Measurements from ENCODE around the gene EIPR1. TPM values are rescaled to one million over a fixed set of nuclear protein-coding genes. Genes with fewer than 3 reads are reported as not detected.

The EIPR1 gene
- total and polyA plus RNA-seq, 4 donors: 12.0 to 26.8 (median 23.4) TPM

- DNase-seq (no peak), ATAC-seq (ENCODE audit: insufficient read depth, low FRiP score) (no peak)
- Histone ChIP-seq H3K27me3 (ENCODE audit: control insufficient read depth in 3 of 3, insufficient read depth in 3 of 3, low read length in 2 of 3) (no peaks in the 10 kb centered on the region), H3K27ac (ENCODE audit: low read depth in 1 of 2, low read length in 1 of 2) (no peak overlapping the region), H3K36me3 (ENCODE audit: control insufficient read depth in 4 of 4, insufficient read depth in 4 of 4, low read length in 4 of 4) (no peaks in the 10 kb centered on the region), H3K4me1 (ENCODE audit: control insufficient read depth in 5 of 5, insufficient read depth in 5 of 5, low read length in 5 of 5) (peaks cover 0 to 5% (median 0%) of the 10 kb centered on the region in 5 donors), H3K9me3 (ENCODE audit: control insufficient read depth in 4 of 4, insufficient read depth in 3 of 4, low read length in 3 of 4) (no peaks in the 10 kb centered on the region), H3K4me3 (no peak overlapping the region), H3K9ac (ENCODE audit: insufficient read depth in 1 of 2, low read length in 2 of 2) (no peak overlapping the region)
- 95 to 96% methylated on average over 4 of the region's 4 CpGs for WGBS, 2 donors
- TF ChIP-seq CTCF (IDR thresholded peaks at IDR 0.05; ENCODE audit: control extremely low read depth, extremely low read depth): no peak
These were observed 81.2 kb downstream of the EIPR1 start for GRCh38 chr2:3296182-3296972.

- Histone ChIP-seq H3K9me3 (ENCODE audit: control insufficient read depth in 4 of 4, insufficient read depth in 3 of 4, low read length in 3 of 4) (no peaks in the 10 kb centered on the region), H3K36me3 (ENCODE audit: control insufficient read depth in 4 of 4, insufficient read depth in 4 of 4, low read length in 4 of 4) (no peaks in the 10 kb centered on the region), H3K27me3 (ENCODE audit: control insufficient read depth in 3 of 3, insufficient read depth in 3 of 3, low read length in 2 of 3) (no peaks in the 10 kb centered on the region), H3K27ac (ENCODE audit: low read depth in 1 of 2, low read length in 1 of 2) (no peak overlapping the region), H3K9ac (ENCODE audit: insufficient read depth in 1 of 2, low read length in 2 of 2) (no peak overlapping the region), H3K4me3 (no peak overlapping the region), H3K4me1 (ENCODE audit: control insufficient read depth in 5 of 5, insufficient read depth in 5 of 5, low read length in 5 of 5) (peaks cover 0 to 5% (median 0%) of the 10 kb centered on the region in 5 donors)
- 64 to 88% methylated on average over 4 of the region's 4 CpGs for WGBS, 2 donors
- no peak for TF ChIP-seq CTCF (IDR thresholded peaks at IDR 0.05; ENCODE audit: control extremely low read depth, extremely low read depth)
- ATAC-seq (ENCODE audit: insufficient read depth, low FRiP score): no peak
- no peak for DNase-seq
These were observed 83.1 kb downstream of the EIPR1 start for GRCh38 chr2:3294493-3294892.

GRCh38 chr2:3294069-3294468 lies 83.5 kb downstream of the EIPR1 start:
- no peak overlapping the region for H3K4me3 ChIP-seq
- no peak overlapping the region for H3K9ac ChIP-seq (ENCODE audit: insufficient read depth in 1 of 2, low read length in 2 of 2)
- H3K4me1 ChIP-seq (ENCODE audit: control insufficient read depth in 5 of 5, insufficient read depth in 5 of 5, low read length in 5 of 5): peaks cover 0 to 5% (median 0%) of the 10 kb centered on the region in 5 donors
- H3K27me3 ChIP-seq (ENCODE audit: control insufficient read depth in 3 of 3, insufficient read depth in 3 of 3, low read length in 2 of 3): no peaks in the 10 kb centered on the region
- TF ChIP-seq CTCF (IDR thresholded peaks at IDR 0.05; ENCODE audit: control extremely low read depth, extremely low read depth): no peak
- ATAC-seq (ENCODE audit: insufficient read depth, low FRiP score) (no peak), DNase-seq (no peak)
- H3K36me3 ChIP-seq (ENCODE audit: control insufficient read depth in 4 of 4, insufficient read depth in 4 of 4, low read length in 4 of 4): no peaks in the 10 kb centered on the region
- no peaks in the 10 kb centered on the region for H3K9me3 ChIP-seq (ENCODE audit: control insufficient read depth in 4 of 4, insufficient read depth in 3 of 4, low read length in 3 of 4)
- WGBS, 2 donors: 43 to 66% methylated on average over 3 of the region's 3 CpGs
- no peak overlapping the region for H3K27ac ChIP-seq (ENCODE audit: low read depth in 1 of 2, low read length in 1 of 2)
